ENCODE results near the gene STRA8. TPM values are rescaled to one million over a fixed set of nuclear protein-coding genes. Genes with fewer than 3 reads are reported as not detected.

STRA8 gene
- polyA plus RNA-seq, 1 experiment: not detected

DNA sequence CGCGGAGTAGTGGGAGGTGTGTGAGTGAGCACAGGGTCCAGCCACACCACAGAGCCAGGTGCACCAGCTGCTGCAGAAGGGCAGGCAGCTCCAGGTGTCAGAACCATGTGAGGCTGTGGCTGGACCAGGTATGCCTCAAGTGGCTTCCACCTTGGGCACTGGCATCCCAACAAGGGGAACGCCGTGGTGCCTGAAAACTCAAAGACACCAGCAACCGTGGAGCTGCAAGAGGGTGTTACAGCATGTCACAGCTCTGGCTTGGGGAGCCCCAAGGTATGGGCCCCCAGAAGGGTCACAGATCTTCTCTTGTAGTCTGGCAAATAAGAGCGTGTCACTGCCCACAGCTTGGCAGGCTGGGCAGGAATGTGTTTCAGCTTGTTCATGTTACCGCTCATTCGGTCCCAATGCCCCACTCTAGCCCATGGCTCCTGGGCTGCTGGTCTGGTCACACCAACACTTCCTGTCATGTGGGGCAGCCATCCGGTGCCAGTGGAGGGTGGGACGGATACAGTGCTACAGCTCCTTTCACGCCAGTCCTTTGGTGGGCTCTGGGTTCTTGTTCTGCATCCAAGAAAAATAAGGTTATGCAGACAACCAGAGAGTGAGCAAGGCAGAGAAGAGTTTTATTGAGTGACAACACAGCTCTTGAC lies 29.8 kb downstream of the STRA8 start:
- TF ChIP-seq, protein P1, sequence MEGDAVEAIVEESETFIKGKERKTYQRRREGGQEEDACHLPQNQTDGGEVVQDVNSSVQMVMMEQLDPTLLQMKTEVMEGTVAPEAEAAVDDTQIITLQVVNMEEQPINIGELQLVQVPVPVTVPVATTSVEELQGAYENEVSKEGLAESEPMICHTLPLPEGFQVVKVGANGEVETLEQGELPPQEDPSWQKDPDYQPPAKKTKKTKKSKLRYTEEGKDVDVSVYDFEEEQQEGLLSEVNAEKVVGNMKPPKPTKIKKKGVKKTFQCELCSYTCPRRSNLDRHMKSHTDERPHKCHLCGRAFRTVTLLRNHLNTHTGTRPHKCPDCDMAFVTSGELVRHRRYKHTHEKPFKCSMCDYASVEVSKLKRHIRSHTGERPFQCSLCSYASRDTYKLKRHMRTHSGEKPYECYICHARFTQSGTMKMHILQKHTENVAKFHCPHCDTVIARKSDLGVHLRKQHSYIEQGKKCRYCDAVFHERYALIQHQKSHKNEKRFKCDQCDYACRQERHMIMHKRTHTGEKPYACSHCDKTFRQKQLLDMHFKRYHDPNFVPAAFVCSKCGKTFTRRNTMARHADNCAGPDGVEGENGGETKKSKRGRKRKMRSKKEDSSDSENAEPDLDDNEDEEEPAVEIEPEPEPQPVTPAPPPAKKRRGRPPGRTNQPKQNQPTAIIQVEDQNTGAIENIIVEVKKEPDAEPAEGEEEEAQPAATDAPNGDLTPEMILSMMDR (IDR thresholded peaks at IDR 0.05; ENCODE audit: low read depth, low read length): no peak
- ChIA-PET POLR2A (no interaction called here), CTCF (interaction anchor here (1.6 to 2.2 kb wide), 2 partner anchors 11 to 18 kb away, joined by 4 to 17 read pairs; no protein-coding TSS in a partner anchor)
- H3K9me3 ChIP-seq (ENCODE audit: control insufficient read depth, insufficient read depth, low read length): peaks cover 11% of the 10 kb centered on the region
- no peak overlapping the region for H3K4me3 ChIP-seq (ENCODE audit: low read depth, low read length)
- H3K27me3 ChIP-seq (ENCODE audit: control insufficient read depth, insufficient read depth, low read length): peaks cover 15% of the 10 kb centered on the region
- no peak for DNase-seq (ENCODE audit: low read depth, low spot score)
- H3K27ac ChIP-seq (ENCODE audit: low read depth, low read length): no peak overlapping the region

DNA sequence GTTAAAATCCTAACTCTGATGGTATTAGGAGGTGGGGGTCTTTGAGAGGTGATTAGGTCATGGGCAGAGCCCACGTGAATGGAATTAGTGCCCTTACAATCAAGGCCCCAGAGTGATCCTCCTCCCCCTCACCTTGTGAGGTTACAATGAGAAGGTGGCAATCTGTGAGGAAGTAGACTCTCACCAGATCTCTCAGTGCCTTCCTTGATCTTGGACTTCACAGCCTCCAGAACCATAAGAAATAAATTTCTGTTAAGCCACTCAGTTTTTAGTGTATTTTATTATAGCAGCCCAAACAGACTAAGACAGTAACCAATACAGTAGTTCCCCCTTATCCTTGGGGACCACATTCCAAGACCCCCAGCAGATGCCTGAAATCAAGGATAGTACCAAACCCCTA lies 32.0 kb downstream of the STRA8 start:
- Histone ChIP-seq H3K27me3 (ENCODE audit: control insufficient read depth, insufficient read depth, low read length) (peaks cover 15% of the 10 kb centered on the region), H3K4me3 (ENCODE audit: low read depth, low read length) (no peak overlapping the region), H3K27ac (ENCODE audit: low read depth, low read length) (no peak overlapping the region), H3K9me3 (ENCODE audit: control insufficient read depth, insufficient read depth, low read length) (peaks cover 11% of the 10 kb centered on the region)
- TF ChIP-seq, protein P1 (IDR thresholded peaks at IDR 0.05; ENCODE audit: low read depth, low read length): no peak
- DNase-seq (ENCODE audit: low read depth, low spot score): no peak
- ChIA-PET POLR2A (no interaction called here), CTCF (no interaction called here)

DNA sequence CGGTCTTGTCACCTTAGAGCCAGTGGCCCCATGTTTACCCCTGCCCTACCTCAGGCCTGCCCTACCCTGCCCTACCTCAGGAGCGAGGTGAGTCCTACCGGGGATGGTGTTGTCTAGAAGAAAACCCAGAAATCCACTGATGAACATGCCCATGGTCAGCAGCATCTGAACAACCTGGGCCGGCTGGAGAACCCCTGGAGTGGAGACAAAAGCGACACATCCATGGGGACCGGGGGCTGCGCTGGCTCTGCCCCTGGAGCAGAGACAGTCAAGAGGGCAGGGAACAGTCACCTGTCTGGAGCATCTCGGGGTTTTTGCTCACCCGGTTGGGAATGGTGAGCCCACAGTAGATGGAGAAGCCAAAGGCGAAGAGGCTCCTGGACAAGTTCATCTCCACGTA lies 36.3 kb downstream of the STRA8 start:
- Histone ChIP-seq H3K27ac (ENCODE audit: low read depth, low read length) (no peak overlapping the region), H3K9me3 (ENCODE audit: control insufficient read depth, insufficient read depth, low read length) (no peaks in the 10 kb centered on the region), H3K27me3 (ENCODE audit: control insufficient read depth, insufficient read depth, low read length) (peaks cover 15% of the 10 kb centered on the region), H3K4me3 (ENCODE audit: low read depth, low read length) (no peak overlapping the region)
- TF ChIP-seq, protein P1 (IDR thresholded peaks at IDR 0.05; ENCODE audit: low read depth, low read length): no peak
- POLR2A ChIA-PET: no interaction called here
- CTCF ChIA-PET: interaction anchor here (1.0 kb wide), 1 partner anchor 376 kb away, joined by 3 read pairs; no protein-coding TSS in a partner anchor
- DNase-seq (ENCODE audit: low read depth, low spot score): no peak

DNA sequence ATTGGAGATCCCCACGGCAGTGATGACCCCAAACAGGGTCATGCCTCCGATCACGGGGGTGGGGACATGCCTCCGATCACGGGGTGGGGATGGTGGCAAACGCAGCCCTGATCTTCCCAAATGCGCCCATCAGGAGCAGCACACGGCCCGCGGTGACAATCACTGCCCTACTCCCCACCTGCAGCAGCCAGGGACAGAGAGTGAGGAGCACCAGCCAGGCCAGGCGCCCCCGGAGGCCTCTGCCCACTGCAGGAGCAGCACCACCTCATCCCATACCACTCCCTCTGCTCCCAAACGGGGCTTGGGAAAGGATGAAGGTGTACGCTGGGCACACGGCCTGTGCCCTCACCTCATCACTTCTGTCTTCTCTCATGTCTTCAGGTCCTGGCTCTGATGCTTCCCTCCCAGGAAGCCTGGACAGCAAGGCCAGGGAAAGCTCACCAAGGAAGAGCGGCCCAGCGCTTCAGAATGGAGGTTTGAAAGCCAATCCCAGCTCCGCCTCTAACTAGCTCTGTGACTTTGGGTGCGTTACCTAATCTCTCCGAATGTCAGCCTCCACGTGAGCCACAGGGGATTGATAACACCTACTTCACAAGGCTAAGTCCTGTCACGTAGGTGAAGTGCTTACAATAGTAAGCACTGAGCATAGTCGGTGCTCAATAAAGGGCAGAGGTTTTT lies 37.1 kb downstream of the STRA8 start:
- DNase-seq (ENCODE audit: low read depth, low spot score): no peak
- H3K9me3 ChIP-seq (ENCODE audit: control insufficient read depth, insufficient read depth, low read length): no peaks in the 10 kb centered on the region
- TF ChIP-seq, protein P1 (IDR thresholded peaks at IDR 0.05; ENCODE audit: low read depth, low read length): no peak
- H3K27ac ChIP-seq (ENCODE audit: low read depth, low read length): no peak overlapping the region
- H3K27me3 ChIP-seq (ENCODE audit: control insufficient read depth, insufficient read depth, low read length): peaks cover 10% of the 10 kb centered on the region
- ChIA-PET POLR2A (no interaction called here), CTCF (no interaction called here)
- H3K4me3 ChIP-seq (ENCODE audit: low read depth, low read length): no peak overlapping the region

DNA sequence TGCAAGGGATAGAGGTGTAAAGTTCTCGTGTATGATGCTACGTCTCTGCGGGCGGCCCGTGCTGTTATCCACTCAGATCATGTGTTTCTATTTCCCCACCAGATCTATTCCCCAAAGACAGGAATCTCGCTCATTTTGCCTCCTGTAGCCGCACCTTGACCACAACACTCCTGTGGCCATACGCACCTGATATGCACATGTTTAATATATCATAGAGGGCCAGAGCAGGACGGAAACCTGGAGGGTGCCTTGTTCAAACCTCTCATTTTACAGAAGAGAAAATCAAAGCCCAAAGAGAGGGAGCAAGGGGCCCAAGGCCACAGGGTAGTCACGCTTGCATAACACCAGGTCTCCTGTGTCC lies 37.6 kb downstream of the STRA8 start:
- no peak for DNase-seq (ENCODE audit: low read depth, low spot score)
- ChIA-PET POLR2A (no interaction called here), CTCF (no interaction called here)
- TF ChIP-seq, protein P1 (IDR thresholded peaks at IDR 0.05; ENCODE audit: low read depth, low read length): no peak
- Histone ChIP-seq H3K9me3 (ENCODE audit: control insufficient read depth, insufficient read depth, low read length) (no peaks in the 10 kb centered on the region), H3K27ac (ENCODE audit: low read depth, low read length) (no peak overlapping the region), H3K27me3 (ENCODE audit: control insufficient read depth, insufficient read depth, low read length) (peaks cover 14% of the 10 kb centered on the region), H3K4me3 (ENCODE audit: low read depth, low read length) (no peak overlapping the region)
